Globus pallidus (tissue), 1 donor: Measurements from ENCODE around the gene KLK12.

ENCODE experiments used
- DNase-seq: peaks from one replicate; pipeline ENCODE4 v3.0.0-alpha.2; 2015; ENCODE audit warnings: low spot score

The KLK12 gene

GRCh38 chr19:51047031-51047335 is 12.2 kb upstream of the KLK12 start:
- DNase-seq, result no peak

- no peak for DNase-seq
Measured at GRCh38 chr19:51044327-51044726, 9.5 kb upstream of the KLK12 start.

- DNase-seq, result no peak
Measured at GRCh38 chr19:51043497-51043896, 8.7 kb upstream of the KLK12 start.

GRCh38 chr19:51040151-51040550 is 5.3 kb upstream of the KLK12 start:
- DNase-seq, result no peak

DNA sequence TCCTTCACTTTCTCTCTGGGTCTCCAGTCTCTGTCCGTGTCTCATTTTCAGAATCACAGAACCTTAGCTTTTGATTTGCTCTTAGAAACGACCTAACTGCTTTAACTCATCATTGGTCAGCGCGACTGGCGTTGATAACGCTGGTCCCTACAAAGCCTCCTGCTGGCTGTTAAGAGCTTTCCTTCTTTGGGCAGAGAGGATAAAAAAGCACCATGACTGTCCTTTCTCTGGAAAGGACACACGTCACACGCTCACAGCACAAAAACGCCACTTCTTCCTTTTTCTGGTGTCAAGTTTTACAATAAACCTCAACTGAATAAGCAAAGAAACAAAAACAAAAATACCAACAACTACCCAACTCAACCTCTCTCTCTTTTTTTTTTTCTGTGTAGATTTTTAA is 1.7 kb upstream of the KLK12 start:
- no peak for DNase-seq

DNA sequence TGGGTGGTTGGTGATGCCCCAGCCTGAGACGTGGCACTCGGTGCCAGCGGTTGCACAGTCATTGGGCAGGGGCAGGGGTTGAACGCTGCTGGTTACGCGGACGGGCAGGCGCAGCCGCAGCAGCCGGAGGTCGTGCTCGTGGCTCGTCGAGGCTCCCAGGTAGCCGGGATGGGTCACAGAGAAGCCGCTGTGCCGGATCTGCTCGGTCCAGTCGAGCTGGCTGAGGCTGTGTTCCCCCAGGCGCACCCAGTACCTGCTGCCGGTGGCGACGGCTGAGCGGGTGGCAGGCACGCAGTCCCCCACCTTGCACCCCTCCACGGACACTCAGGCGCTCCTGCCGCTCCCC is 2.9 kb downstream of the KLK12 start:
- no peak for DNase-seq

- DNase-seq, result no peak
Measured at GRCh38 chr19:51031220-51031879, 3.5 kb downstream of the KLK12 start.

DNA sequence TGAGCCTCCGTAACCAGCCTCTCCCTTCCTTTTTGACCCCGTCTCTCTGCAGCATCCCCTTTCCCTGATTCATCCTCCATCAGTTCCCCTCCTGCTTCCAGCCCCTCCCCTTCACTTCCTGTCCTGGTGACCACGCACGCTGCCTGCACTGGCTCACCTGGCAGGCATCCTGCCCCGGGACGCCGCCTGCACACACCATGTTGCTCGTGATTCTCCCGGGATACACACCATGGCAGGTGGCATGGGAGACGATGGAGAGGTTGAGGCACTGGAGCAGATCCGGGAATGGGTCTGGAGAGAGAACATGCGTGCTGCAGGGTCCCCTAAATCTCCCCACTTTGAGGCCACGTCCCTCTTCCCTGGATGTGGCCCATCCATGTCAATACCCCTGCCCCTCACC is 4.2 kb downstream of the KLK12 start:
- DNase-seq, result no peak

DNA sequence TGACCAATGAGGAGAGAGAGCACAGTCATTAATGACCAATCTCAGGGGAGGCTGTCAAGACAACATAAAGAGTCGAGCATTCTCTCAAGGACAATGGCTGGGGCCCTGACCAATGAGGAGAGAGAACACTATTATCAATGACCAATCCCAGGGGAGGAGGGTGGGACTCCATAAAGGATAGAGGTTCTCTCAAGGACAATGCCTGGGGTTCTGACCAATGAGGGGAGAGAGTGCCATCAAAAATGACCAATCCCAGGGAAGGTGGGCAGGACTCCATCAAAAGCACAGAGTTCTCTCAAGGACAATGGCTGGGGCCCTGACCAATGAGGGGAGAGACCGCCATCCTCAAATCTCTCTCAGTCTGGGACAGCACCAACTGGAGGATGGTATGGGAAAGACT is 5.1 kb downstream of the KLK12 start:
- DNase-seq, result no peak

DNA sequence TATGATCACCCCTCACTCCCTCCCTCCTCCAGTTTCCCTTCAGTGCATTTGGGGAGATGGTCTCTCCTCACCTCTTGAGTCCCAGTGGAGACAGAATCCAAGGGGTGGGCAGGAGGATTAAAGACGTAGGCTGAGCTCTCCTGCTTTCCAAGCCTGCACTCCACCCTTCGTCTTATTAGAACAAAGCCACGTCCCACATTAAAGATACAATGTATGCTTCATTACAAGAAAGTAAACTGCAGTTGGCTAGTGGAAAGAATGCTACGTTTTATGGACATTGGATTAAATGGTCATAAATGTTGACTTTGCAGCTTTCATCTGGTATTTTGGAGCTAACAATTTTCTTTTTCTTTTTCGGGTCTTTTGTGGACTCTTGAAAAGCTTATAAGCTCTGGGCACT is 6.9 kb downstream of the KLK12 start:
- no peak for DNase-seq

DNA sequence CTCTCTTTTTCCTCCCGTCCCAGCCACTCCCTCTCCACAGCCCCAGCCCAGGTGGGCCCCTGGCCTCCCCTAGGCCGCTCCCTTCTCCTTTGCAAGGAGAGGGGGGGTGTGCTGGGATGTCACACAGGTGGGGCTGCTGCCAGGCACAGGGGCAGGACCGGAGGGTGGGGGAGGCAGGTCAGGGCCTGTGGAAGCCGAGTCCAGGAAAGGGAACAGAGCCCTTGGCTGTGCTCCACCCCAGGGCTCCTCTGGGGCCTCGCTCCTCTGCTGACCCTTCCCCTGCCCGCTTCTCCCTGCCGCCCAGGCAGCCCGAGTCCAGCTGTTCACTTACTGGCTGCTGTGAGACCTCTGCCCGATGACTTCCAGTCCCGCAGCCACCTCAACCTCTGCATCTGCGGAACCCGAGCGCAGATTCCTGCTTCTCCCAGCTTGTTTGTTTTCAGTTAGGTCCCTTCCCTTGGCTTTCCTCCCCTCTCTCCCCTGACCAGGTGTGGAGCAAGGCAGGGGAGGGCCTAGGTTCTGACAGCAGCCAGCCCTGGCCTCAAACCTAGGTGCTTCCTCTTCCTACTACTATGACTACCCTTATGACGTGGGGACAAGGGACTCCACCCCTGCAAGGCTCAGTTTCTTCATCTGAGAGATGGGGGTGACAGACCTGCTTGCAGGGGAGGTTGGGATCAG is 7.5 kb downstream of the KLK12 start:
- DNase-seq, result no peak

- DNase-seq, result no peak
Measured at GRCh38 chr19:51026554-51026831, 8.3 kb downstream of the KLK12 start, which contains the start of gene KLK11. KLK11 (minus strand) TSS chr19:51026616; CDS start chr19:51025631, 985 bp downstream.

DNA sequence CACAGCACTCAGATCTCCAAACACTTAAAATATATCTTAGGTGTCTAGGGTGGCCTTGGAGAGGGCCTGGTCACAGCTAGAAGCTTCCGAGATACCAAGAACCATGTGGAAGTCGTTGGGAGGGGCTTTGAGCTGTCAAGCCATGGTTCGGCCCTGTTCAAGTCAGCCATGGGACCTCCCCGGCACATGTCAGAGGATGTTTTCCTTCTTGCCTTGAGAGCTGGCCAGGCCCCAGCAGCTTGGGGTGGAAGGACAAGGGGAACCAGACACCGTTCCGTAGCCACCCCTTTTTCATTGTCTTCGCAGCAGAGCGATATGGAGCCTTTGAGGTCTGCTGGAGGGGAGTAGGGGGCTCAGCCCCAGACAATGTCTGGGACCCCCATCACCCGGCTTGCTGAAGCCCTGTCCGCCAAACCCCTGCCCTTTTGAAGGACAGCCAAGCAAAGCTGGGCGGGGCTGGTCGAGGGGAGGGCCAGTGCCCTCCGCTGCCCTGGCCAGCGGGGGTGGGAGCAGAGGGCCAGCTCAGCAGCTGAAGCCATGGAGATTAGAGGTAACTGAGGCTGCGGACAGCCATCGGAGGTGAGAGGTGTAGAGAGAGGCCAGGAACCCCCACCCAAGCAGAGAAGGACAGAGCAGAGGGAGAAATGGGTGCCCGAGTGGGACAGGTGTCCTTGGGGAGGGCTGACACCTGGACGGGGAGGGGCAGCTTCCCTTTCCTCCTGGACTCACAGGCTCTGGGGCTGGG is 8.8 kb downstream of the KLK12 start:
- DNase-seq, result no peak

- no peak for DNase-seq
Measured at GRCh38 chr19:51025401-51025800, 9.4 kb downstream of the KLK12 start.

DNA sequence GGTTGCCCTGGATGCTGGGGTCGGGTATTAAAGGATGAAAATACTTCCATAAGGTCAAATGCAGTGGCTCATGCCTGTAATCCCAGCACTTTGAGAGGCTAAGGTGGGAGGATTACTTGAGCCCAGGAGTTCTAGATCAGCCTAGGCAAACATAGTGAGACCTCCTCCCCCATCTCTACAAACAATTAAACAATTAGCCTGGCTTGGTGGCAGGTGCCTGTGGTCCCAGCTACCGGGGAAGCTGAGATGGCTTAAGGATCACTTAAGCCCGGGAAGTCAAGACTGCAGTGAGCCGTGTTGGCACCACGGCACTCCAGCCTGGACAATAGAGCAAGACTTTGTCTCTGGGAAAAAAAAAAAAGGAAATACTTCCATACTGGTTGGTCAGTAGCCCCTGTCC is 9.9 kb downstream of the KLK12 start:
- no peak for DNase-seq

DNA sequence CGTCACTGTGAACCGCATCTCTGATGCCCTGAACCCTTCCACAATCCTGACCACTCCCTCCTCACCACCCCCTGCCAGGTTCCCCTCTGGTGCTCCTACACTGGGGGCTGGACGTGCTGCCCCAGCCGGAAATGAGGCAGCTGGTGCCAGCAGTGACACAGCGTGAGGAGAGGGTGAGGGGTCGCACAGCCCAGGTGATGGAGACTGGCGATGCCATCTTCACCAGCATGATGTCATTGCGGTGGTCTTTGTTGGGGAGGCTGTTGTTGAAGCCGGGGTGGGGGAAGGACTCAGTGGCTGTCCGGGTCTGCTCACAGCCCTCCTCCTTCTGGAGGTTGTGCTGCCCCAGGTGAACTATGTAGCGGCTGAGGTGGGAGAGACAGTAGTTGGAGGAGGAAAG is 10.9 kb downstream of the KLK12 start:
- DNase-seq, result no peak

GRCh38 chr19:51022526-51022925 is 12.3 kb downstream of the KLK12 start:
- DNase-seq, result no peak

GRCh38 chr19:51020988-51021651 is 13.7 kb downstream of the KLK12 start:
- peak; percentile 46 for DNase-seq

DNA sequence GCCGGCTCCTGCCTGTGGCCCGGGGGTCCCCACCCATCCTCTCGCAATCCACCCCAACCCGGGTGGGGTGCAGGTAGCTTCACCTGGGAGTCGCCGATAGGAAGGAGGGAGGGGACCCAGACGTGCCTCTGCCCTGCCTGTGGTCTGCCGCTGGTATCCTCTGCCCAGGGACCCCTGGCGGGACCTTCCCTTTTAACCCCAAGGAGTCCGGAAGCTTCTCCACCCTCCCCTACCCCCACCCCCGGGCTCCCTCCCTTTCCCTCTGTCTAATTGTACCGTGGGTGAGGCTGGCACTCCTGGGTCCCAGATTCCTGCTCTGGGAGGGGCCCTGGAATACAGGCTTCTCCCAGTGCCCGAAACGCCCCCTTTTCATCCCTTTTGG is 15.3 kb downstream of the KLK12 start, which contains the start of gene KLK10:
Gene KLK10, minus strand, starts transcription at position 166 of the 382 bp plus-strand sequence. CDS start 579 bp downstream, outside the sequence.
- no peak for DNase-seq

DNA sequence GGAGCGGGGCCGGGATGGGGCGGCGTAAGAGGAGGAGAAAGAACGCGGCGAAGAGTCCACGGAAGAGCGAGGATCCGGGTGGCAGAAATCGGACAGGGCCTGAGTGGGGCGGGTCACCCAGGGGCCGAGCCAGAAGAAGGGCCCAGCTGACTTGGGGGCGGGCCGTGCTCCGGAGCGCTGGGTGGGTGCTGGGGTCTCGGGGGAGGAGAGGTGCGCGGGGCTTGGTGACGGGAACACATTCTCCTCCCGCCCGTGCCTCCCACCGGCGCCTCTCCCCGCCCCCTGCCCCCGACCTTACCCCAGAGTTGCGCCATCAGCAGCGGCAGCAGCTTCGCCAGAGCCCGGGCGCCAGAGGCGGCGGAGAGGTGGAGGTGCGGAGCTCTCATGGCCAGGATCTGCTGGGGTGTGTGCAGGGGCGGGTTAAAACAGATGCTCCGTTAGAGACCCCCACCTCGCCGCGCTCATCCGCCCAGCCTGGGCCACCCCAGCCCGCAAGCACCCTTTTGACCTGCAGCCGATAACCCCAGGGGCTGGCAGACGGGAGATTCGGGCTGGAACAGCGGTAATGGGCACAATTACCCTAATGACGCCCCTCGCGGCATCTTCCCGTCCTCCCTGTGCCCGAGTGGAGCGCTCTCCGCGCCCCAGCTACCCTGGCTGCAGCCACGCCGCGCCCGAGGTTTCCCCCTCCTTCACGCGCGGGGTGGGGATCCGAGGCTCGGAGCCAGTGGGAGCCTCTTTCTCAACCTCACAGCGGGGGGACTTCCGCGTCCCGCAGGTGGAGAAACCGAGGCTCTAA is 15.9 kb downstream of the KLK12 start:
- no peak for DNase-seq

- peak; percentile 64 for DNase-seq
Measured at GRCh38 chr19:51016798-51017683, 17.8 kb downstream of the KLK12 start.
